K562 (cell line): ENCODE data around the gene COX7A1. TPM values are rescaled to one million over a fixed set of nuclear protein-coding genes. Genes with fewer than 3 reads are reported as not detected.

ENCODE experiments used
- BRF1 ChIP-seq: IDR thresholded peaks from 3 replicates; pipeline ENCODE4 v1.6.1; 2011; ENCODE audit warnings: borderline replicate concordance, mild to moderate bottlenecking; ENCODE audit not compliant: insufficient read length; ENCODE audit errors: extremely low read depth
- CHD1 ChIP-seq: fragments of 200-600 bp; sonication (generic); IDR thresholded peaks from one replicate; pipeline ENCODE4 v1.6.1; 2012; ENCODE audit warnings: mild to moderate bottlenecking, moderate library complexity, low read length, inconsistent platforms
- IFI16 ChIP-seq: fragments of 250-450 bp; sonication (Bioruptor Pico); IDR thresholded peaks from 2 replicates; pipeline ENCODE4 v2.1.2; 2022; ENCODE audit warnings: mild to moderate bottlenecking, inconsistent platforms
- JUN ChIP-seq, 2 experiments: sonication (generic) in 1 of 2; formaldehyde crosslinking in 1 of 2; IDR thresholded peaks; 2 replicates each; pipeline versions ENCODE4 v1.6.1 to v1.8.0; 2012 to 2022; ENCODE audit warnings: borderline replicate concordance in 2 of 2, mild to moderate bottlenecking in 2 of 2, improper control_type of control experiment in 1 of 2, low read depth in 1 of 2, low read length in 1 of 2, missing genetic modification reagents in 1 of 2
- RBM17 ChIP-seq: fragments of 200-400 bp; formaldehyde crosslinking; IDR thresholded peaks from 2 replicates; pipeline ENCODE4 v1.6.1; 2017; ENCODE audit warnings: low read depth, mild to moderate bottlenecking, low read length, borderline replicate concordance
- SIRT6 ChIP-seq: IDR thresholded peaks from one replicate; pipeline ENCODE4 v1.6.1; 2012; ENCODE audit warnings: low read depth, mild to moderate bottlenecking, control low read depth, inconsistent platforms, low read length, moderate library complexity
- SP1 ChIP-seq: sonication (generic); formaldehyde crosslinking; IDR thresholded peaks from 2 replicates; pipeline ENCODE4 v1.8.1; 2022; ENCODE audit warnings: mild to moderate bottlenecking, missing genetic modification reagents
- ZNF133 ChIP-seq: fragments of 250-450 bp; sonication (Bioruptor Pico); IDR thresholded peaks from 2 replicates; pipeline ENCODE4 v1.4.0; 2020; ENCODE audit warnings: mild to moderate bottlenecking
- ZNF778 ChIP-seq: fragments of 450-650 bp; formaldehyde crosslinking; IDR thresholded peaks from 2 replicates; pipeline ENCODE4 v1.4.0; 2020; ENCODE audit warnings: mild to moderate bottlenecking, moderate library complexity
- polyA plus RNA-seq, 8 experiments: library from polyadenylated mRNA; depleted of rRNA in 4 of 8; stranded (reverse) in 5 of 8; unstranded in 3 of 8; fragments of >200 nt; fragmentation: Nextera tagmentation in 2 of 8; fragmentation: Illumina TruSeq in 1 of 8; extraction: Ambion mirVana in 2 of 8; extraction: Trizol in 1 of 8; gene quantifications; 2 replicates each; pipeline versions ENCODE4 v1.2.1 to v1.2.3, GENCODE V29; 2011 to 2014; ENCODE audit warnings: inconsistent platforms in 1 of 8, missing spikeins in 1 of 8
- total RNA-seq, 7 experiments: library from RNA; depleted of rRNA in 6 of 7; stranded (reverse); fragments of >200 nt in 6 of 7; fragmentation: Illumina TruSeq in 2 of 7; extraction: Trizol in 2 of 7; gene quantifications; 2 replicates each; pipeline versions ENCODE4 v1.2.1 to v1.2.3, GENCODE V29; 2011 to 2021; ENCODE audit warnings: low replicate concordance in 1 of 7
- TF ChIP-seq, protein P1 (sequence below): sonication (generic); IDR thresholded peaks from 2 replicates; pipeline ENCODE4 v1.6.1; 2016
- TF ChIP-seq, protein P2 (sequence below): sonication (generic); formaldehyde crosslinking; IDR thresholded peaks from 2 replicates; pipeline ENCODE4 v1.8.1; 2023; ENCODE audit warnings: mild to moderate bottlenecking, missing genetic modification reagents, moderate library complexity
- TF ChIP-seq, protein P3 (sequence below): fragments of 450-650 bp; IDR thresholded peaks from 2 replicates; pipeline ENCODE4 v1.6.1; 2016; ENCODE audit warnings: mild to moderate bottlenecking, moderate library complexity

COX7A1 gene
- total and polyA plus RNA-seq, 9 of the 15 experiments (the other 6 are each of a cell fraction or from before 2014, with no cell fraction given): 0.08 TPM; not detected in 8

- no peak for TF ChIP-seq ZNF778 (CRISPR knock-in tag)
- peak; percentile 71 for TF ChIP-seq SP1 (CRISPR knock-in tag)
- no peak for TF ChIP-seq SIRT6
- TF ChIP-seq ZNF133 (CRISPR knock-in tag): no peak
- TF ChIP-seq BRF1: no peak
- no peak for TF ChIP-seq CHD1
- TF ChIP-seq, protein P1, sequence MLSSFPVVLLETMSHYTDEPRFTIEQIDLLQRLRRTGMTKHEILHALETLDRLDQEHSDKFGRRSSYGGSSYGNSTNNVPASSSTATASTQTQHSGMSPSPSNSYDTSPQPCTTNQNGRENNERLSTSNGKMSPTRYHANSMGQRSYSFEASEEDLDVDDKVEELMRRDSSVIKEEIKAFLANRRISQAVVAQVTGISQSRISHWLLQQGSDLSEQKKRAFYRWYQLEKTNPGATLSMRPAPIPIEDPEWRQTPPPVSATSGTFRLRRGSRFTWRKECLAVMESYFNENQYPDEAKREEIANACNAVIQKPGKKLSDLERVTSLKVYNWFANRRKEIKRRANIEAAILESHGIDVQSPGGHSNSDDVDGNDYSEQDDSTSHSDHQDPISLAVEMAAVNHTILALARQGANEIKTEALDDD: no peak
- no peak for TF ChIP-seq IFI16 (CRISPR knock-in tag)
- peak; percentile 84; the same call in 1 of the 2 replicates for TF ChIP-seq JUN (IDR thresholded peaks at IDR 0.05; ENCODE audit: borderline replicate concordance, low read depth, low read length)
- TF ChIP-seq JUN (CRISPR knock-in tag; IDR thresholded peaks at IDR 0.05; ENCODE audit: borderline replicate concordance): no peak; the same call in 1 of the 2 replicates
- no peak for TF ChIP-seq RBM17
- TF ChIP-seq, protein P2, sequence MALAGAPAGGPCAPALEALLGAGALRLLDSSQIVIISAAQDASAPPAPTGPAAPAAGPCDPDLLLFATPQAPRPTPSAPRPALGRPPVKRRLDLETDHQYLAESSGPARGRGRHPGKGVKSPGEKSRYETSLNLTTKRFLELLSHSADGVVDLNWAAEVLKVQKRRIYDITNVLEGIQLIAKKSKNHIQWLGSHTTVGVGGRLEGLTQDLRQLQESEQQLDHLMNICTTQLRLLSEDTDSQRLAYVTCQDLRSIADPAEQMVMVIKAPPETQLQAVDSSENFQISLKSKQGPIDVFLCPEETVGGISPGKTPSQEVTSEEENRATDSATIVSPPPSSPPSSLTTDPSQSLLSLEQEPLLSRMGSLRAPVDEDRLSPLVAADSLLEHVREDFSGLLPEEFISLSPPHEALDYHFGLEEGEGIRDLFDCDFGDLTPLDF (CRISPR knock-in tag): no peak
- TF ChIP-seq, protein P3, sequence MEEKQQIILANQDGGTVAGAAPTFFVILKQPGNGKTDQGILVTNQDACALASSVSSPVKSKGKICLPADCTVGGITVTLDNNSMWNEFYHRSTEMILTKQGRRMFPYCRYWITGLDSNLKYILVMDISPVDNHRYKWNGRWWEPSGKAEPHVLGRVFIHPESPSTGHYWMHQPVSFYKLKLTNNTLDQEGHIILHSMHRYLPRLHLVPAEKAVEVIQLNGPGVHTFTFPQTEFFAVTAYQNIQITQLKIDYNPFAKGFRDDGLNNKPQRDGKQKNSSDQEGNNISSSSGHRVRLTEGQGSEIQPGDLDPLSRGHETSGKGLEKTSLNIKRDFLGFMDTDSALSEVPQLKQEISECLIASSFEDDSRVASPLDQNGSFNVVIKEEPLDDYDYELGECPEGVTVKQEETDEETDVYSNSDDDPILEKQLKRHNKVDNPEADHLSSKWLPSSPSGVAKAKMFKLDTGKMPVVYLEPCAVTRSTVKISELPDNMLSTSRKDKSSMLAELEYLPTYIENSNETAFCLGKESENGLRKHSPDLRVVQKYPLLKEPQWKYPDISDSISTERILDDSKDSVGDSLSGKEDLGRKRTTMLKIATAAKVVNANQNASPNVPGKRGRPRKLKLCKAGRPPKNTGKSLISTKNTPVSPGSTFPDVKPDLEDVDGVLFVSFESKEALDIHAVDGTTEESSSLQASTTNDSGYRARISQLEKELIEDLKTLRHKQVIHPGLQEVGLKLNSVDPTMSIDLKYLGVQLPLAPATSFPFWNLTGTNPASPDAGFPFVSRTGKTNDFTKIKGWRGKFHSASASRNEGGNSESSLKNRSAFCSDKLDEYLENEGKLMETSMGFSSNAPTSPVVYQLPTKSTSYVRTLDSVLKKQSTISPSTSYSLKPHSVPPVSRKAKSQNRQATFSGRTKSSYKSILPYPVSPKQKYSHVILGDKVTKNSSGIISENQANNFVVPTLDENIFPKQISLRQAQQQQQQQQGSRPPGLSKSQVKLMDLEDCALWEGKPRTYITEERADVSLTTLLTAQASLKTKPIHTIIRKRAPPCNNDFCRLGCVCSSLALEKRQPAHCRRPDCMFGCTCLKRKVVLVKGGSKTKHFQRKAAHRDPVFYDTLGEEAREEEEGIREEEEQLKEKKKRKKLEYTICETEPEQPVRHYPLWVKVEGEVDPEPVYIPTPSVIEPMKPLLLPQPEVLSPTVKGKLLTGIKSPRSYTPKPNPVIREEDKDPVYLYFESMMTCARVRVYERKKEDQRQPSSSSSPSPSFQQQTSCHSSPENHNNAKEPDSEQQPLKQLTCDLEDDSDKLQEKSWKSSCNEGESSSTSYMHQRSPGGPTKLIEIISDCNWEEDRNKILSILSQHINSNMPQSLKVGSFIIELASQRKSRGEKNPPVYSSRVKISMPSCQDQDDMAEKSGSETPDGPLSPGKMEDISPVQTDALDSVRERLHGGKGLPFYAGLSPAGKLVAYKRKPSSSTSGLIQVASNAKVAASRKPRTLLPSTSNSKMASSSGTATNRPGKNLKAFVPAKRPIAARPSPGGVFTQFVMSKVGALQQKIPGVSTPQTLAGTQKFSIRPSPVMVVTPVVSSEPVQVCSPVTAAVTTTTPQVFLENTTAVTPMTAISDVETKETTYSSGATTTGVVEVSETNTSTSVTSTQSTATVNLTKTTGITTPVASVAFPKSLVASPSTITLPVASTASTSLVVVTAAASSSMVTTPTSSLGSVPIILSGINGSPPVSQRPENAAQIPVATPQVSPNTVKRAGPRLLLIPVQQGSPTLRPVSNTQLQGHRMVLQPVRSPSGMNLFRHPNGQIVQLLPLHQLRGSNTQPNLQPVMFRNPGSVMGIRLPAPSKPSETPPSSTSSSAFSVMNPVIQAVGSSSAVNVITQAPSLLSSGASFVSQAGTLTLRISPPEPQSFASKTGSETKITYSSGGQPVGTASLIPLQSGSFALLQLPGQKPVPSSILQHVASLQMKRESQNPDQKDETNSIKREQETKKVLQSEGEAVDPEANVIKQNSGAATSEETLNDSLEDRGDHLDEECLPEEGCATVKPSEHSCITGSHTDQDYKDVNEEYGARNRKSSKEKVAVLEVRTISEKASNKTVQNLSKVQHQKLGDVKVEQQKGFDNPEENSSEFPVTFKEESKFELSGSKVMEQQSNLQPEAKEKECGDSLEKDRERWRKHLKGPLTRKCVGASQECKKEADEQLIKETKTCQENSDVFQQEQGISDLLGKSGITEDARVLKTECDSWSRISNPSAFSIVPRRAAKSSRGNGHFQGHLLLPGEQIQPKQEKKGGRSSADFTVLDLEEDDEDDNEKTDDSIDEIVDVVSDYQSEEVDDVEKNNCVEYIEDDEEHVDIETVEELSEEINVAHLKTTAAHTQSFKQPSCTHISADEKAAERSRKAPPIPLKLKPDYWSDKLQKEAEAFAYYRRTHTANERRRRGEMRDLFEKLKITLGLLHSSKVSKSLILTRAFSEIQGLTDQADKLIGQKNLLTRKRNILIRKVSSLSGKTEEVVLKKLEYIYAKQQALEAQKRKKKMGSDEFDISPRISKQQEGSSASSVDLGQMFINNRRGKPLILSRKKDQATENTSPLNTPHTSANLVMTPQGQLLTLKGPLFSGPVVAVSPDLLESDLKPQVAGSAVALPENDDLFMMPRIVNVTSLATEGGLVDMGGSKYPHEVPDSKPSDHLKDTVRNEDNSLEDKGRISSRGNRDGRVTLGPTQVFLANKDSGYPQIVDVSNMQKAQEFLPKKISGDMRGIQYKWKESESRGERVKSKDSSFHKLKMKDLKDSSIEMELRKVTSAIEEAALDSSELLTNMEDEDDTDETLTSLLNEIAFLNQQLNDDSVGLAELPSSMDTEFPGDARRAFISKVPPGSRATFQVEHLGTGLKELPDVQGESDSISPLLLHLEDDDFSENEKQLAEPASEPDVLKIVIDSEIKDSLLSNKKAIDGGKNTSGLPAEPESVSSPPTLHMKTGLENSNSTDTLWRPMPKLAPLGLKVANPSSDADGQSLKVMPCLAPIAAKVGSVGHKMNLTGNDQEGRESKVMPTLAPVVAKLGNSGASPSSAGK: peak; percentile 74
Observed at GRCh38 chr19:36139473-36140303, 12.6 kb downstream of the COX7A1 start, which contains the start of gene CAPNS1 (continued).
